Measurements from ENCODE around the gene HIRIP3. TPM values are rescaled to one million over a fixed set of nuclear protein-coding genes. Genes with fewer than 3 reads are reported as not detected.
A peak's percentile ranks its signal among the peaks of the same experiment; 100 is the strongest.

HIRIP3 gene
- polyA plus RNA-seq, 3 donors: 3.3 to 4.8 (median 3.7) TPM

GRCh38 chr16:29990034-29990433, 5.4 kb downstream of the HIRIP3 start:
- H3K4me1 ChIP-seq (ENCODE audit: control insufficient read depth in 1 of 2, insufficient read depth in 2 of 2, low read length in 2 of 2): peaks cover 7 to 18% of the 10 kb centered on the region in 2 donors
- Mint-ChIP-seq H3K9me3 (no peaks in the 10 kb centered on the region), H3K27ac (no peak overlapping the region), H3K27me3 (ENCODE audit: low read depth in 3 of 3) (peaks cover 0 to 2% (median 0%) of the 10 kb centered on the region in 3 donors), H3K36me3 (peaks cover 58 to 72% of the 10 kb centered on the region in 2 donors), H3K4me1 (peaks cover 13% of the 10 kb centered on the region), H3K4me3 (no peak overlapping the region)
- no peak overlapping the region for H3K9ac ChIP-seq (ENCODE audit: insufficient read depth, low read length, poor library complexity, severe bottlenecking)
- no CpG with 5 or more reads among the region's 2 CpGs for WGBS (ENCODE audit: insufficient coverage)
- intact Hi-C loops (cut with micrococcal nuclease): loop anchor here (5.0 to 10.0 kb wide), 2 partner anchors 175 to 767 kb away; partner anchors contain the start of genes PAGR1 (in 1 of the 2) and PRRT2 (in 1 of the 2)
- no peak for DNase-seq
- H3K36me3 ChIP-seq (replicated peaks in 1 of 2; ENCODE audit: control insufficient read depth in 1 of 2, insufficient read depth in 2 of 2, low read length in 2 of 2): peaks cover 82 to 87% of the 10 kb centered on the region in 2 donors
- peaks cover 4% of the 10 kb centered on the region for H3K79me2 ChIP-seq (ENCODE audit: insufficient read depth, low read length)
- H3K4me2 ChIP-seq (replicated peaks; ENCODE audit: extremely low read depth, low read length, poor library complexity, severe bottlenecking): no peak overlapping the region
- peaks cover 13% of the 10 kb centered on the region for H4K20me1 ChIP-seq (ENCODE audit: insufficient read depth, low read length)
- TF ChIP-seq CTCF (IDR thresholded peaks at IDR 0.05): no peak
- no peak overlapping the region for H2AFZ ChIP-seq (ENCODE audit: insufficient read depth, low read depth, low read length, poor library complexity, severe bottlenecking)
- no peak overlapping the region for H3K27ac ChIP-seq (ENCODE audit: low read depth in 1 of 2, low read length in 2 of 2)
- no peaks in the 10 kb centered on the region for H3K27me3 ChIP-seq (ENCODE audit: control insufficient read depth in 2 of 2, insufficient read depth in 2 of 2, low read length in 2 of 2)
- no peak overlapping the region for H3K4me3 ChIP-seq (replicated peaks in 1 of 3; ENCODE audit: low read depth in 2 of 3, low read length in 3 of 3)
- H3K9me3 ChIP-seq (replicated peaks in 1 of 2; ENCODE audit: control insufficient read depth in 1 of 2, insufficient read depth in 1 of 2, low read length in 2 of 2): no peaks in the 10 kb centered on the region

DNA sequence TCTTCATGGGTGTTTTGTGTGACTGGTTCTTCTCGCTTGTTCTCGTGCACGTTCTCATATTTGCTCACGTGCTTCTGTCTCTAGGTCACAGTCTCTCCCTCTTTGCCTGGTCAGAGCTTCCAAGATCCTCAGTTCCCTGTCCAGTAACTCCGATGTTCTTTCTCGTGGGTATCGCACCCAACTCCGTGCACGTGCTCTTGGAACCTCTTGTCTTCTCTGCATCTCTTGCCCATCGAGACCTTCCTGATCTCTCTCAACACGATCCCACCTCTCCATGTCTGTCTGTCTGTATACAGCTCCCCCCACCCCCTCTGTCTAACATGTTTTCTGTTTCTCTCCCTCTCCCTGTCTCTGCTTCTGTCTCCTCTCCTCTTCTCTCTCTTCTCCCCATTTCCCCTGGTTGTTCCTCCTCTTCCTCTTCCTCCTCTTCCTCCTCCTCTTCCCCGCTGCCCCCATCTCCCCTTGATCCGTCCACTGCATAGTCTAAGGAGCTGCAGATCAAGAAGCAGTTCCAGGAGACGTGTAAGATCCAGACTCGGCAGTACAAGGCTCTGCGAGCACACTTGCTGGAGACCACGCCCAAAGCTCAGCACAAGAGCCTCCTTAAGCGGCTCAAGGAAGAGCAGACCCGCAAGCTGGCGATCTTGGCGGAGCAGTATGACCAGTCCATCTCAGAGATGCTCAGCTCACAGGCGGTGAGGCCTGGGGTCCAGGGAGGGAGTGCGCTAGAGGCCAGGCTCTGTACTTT, 6.1 kb downstream of the HIRIP3 start:
- H3K4me3 Mint-ChIP-seq: no peak overlapping the region
- H3K36me3 Mint-ChIP-seq: peaks cover 65 to 80% of the 10 kb centered on the region in 2 donors
- no peaks in the 10 kb centered on the region for H3K27me3 ChIP-seq (ENCODE audit: control insufficient read depth in 2 of 2, insufficient read depth in 2 of 2, low read length in 2 of 2)
- no peaks in the 10 kb centered on the region for H3K79me2 ChIP-seq (ENCODE audit: insufficient read depth, low read length)
- H3K36me3 ChIP-seq (replicated peaks in 1 of 2; ENCODE audit: control insufficient read depth in 1 of 2, insufficient read depth in 2 of 2, low read length in 2 of 2): peaks cover 89 to 95% of the 10 kb centered on the region in 2 donors
- H3K9me3 Mint-ChIP-seq: no peaks in the 10 kb centered on the region
- H3K4me2 ChIP-seq (replicated peaks; ENCODE audit: extremely low read depth, low read length, poor library complexity, severe bottlenecking): no peak overlapping the region
- H3K27ac Mint-ChIP-seq: peak overlapping the region in 2 of 7 donors; percentile 14 to 71
- no peak for TF ChIP-seq CTCF (IDR thresholded peaks at IDR 0.05)
- WGBS (ENCODE audit: insufficient coverage): 93% methylated on average over 22 of the region's 23 CpGs
- intact Hi-C loops (cut with micrococcal nuclease): no loop called here
- peaks cover 15% of the 10 kb centered on the region for H4K20me1 ChIP-seq (ENCODE audit: insufficient read depth, low read length)
- no peak overlapping the region for H3K9ac ChIP-seq (ENCODE audit: insufficient read depth, low read length, poor library complexity, severe bottlenecking)
- peaks cover 0 to 10% of the 10 kb centered on the region in 2 donors for H3K4me1 ChIP-seq (ENCODE audit: control insufficient read depth in 1 of 2, insufficient read depth in 2 of 2, low read length in 2 of 2)
- no peak overlapping the region for H3K4me3 ChIP-seq (replicated peaks in 1 of 3; ENCODE audit: low read depth in 2 of 3, low read length in 3 of 3)
- DNase-seq: no peak
- H3K27me3 Mint-ChIP-seq (ENCODE audit: low read depth in 3 of 3): no peaks in the 10 kb centered on the region
- no peak overlapping the region for H3K27ac ChIP-seq (ENCODE audit: low read depth in 1 of 2, low read length in 2 of 2)
- H3K4me1 Mint-ChIP-seq: peaks cover 6% of the 10 kb centered on the region
- H2AFZ ChIP-seq (ENCODE audit: insufficient read depth, low read depth, low read length, poor library complexity, severe bottlenecking): no peak overlapping the region
- no peaks in the 10 kb centered on the region for H3K9me3 ChIP-seq (replicated peaks in 1 of 2; ENCODE audit: control insufficient read depth in 1 of 2, insufficient read depth in 1 of 2, low read length in 2 of 2)
